ENCODE results near the gene TMUB2. TPM values are rescaled to one million over a fixed set of nuclear protein-coding genes. Genes with fewer than 3 reads are reported as not detected.

Gene TMUB2
- polyA plus RNA-seq, 1 donor from 2014 or later, result 59.9 TPM

- no peak overlapping the region for H3K9ac ChIP-seq (ENCODE audit: low read length)
- H4K20me1 ChIP-seq (ENCODE audit: insufficient read depth), result no peaks in the 10 kb centered on the region
- H2AFZ ChIP-seq (ENCODE audit: low read depth, low read length), result no peak overlapping the region
- H3K4me3 ChIP-seq (ENCODE audit: low read length), result no peak overlapping the region
- H3K79me2 ChIP-seq (replicated peaks; ENCODE audit: insufficient read depth, low read length), result no peaks in the 10 kb centered on the region
- no peaks in the 10 kb centered on the region for H3K36me3 ChIP-seq (ENCODE audit: insufficient read depth, low read length)
- TF ChIP-seq EP300 (conservative IDR thresholded peaks at IDR 0.05; ENCODE audit: poor library complexity, severe bottlenecking), result no peak
- TF ChIP-seq, protein P1, sequence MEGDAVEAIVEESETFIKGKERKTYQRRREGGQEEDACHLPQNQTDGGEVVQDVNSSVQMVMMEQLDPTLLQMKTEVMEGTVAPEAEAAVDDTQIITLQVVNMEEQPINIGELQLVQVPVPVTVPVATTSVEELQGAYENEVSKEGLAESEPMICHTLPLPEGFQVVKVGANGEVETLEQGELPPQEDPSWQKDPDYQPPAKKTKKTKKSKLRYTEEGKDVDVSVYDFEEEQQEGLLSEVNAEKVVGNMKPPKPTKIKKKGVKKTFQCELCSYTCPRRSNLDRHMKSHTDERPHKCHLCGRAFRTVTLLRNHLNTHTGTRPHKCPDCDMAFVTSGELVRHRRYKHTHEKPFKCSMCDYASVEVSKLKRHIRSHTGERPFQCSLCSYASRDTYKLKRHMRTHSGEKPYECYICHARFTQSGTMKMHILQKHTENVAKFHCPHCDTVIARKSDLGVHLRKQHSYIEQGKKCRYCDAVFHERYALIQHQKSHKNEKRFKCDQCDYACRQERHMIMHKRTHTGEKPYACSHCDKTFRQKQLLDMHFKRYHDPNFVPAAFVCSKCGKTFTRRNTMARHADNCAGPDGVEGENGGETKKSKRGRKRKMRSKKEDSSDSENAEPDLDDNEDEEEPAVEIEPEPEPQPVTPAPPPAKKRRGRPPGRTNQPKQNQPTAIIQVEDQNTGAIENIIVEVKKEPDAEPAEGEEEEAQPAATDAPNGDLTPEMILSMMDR (IDR thresholded peaks at IDR 0.05; ENCODE audit: poor library complexity, severe bottlenecking), result no peak
- no peak for TF ChIP-seq MXI1 (conservative IDR thresholded peaks at IDR 0.05; ENCODE audit: poor library complexity, severe bottlenecking)
- no peak for TF ChIP-seq SMC3 (conservative IDR thresholded peaks at IDR 0.05; ENCODE audit: poor library complexity)
- TF ChIP-seq EZH2 (IDR thresholded peaks at IDR 0.05; ENCODE audit: borderline replicate concordance, insufficient read depth, low read length, poor library complexity, severe bottlenecking), result no peak
- TF ChIP-seq RAD21 (conservative IDR thresholded peaks at IDR 0.05), result no peak
- TF ChIP-seq TAF1 (IDR thresholded peaks at IDR 0.05; ENCODE audit: low read depth), result no peak
- no peak for TF ChIP-seq POLR2AphosphoS5 (IDR thresholded peaks at IDR 0.05)
- no peak for TF ChIP-seq REST (IDR thresholded peaks at IDR 0.05; ENCODE audit: borderline replicate concordance)
- no peak overlapping the region for H3K4me2 ChIP-seq (ENCODE audit: low read length)
- no peak overlapping the region for H3K27ac ChIP-seq (ENCODE audit: low read length)
- H3K9me2 ChIP-seq (ENCODE audit: insufficient read depth, low read length), result no peaks in the 10 kb centered on the region
- no peaks in the 10 kb centered on the region for H3K27me3 ChIP-seq (ENCODE audit: insufficient read depth, low read depth, low read length)
- no peaks in the 10 kb centered on the region for H3K9me3 ChIP-seq (ENCODE audit: low read length)
- H3F3A ChIP-seq (ENCODE audit: insufficient read depth, low read length, poor library complexity, severe bottlenecking), result no peaks in the 10 kb centered on the region
Observed at GRCh38 chr17:44176257-44176656, 10.5 kb upstream of the TMUB2 start.

GRCh38 chr17:44176671-44177501 lies 9.9 kb upstream of the TMUB2 start:
- TF ChIP-seq MXI1 (conservative IDR thresholded peaks at IDR 0.05; ENCODE audit: poor library complexity, severe bottlenecking), result no peak
- no peak for TF ChIP-seq TAF1 (IDR thresholded peaks at IDR 0.05; ENCODE audit: low read depth)
- no peak for TF ChIP-seq POLR2AphosphoS5 (IDR thresholded peaks at IDR 0.05)
- TF ChIP-seq RAD21 (conservative IDR thresholded peaks at IDR 0.05), result no peak
- no peak for TF ChIP-seq REST (IDR thresholded peaks at IDR 0.05; ENCODE audit: borderline replicate concordance)
- TF ChIP-seq SMC3 (conservative IDR thresholded peaks at IDR 0.05; ENCODE audit: poor library complexity), result no peak
- TF ChIP-seq EP300 (conservative IDR thresholded peaks at IDR 0.05; ENCODE audit: poor library complexity, severe bottlenecking), result no peak
- no peak for TF ChIP-seq EZH2 (IDR thresholded peaks at IDR 0.05; ENCODE audit: borderline replicate concordance, insufficient read depth, low read length, poor library complexity, severe bottlenecking)
- TF ChIP-seq, protein P1 (IDR thresholded peaks at IDR 0.05; ENCODE audit: poor library complexity, severe bottlenecking), result no peak
- Histone ChIP-seq H3F3A (ENCODE audit: insufficient read depth, low read length, poor library complexity, severe bottlenecking) (no peaks in the 10 kb centered on the region), H3K27ac (ENCODE audit: low read length) (no peak overlapping the region), H3K9me3 (ENCODE audit: low read length) (no peaks in the 10 kb centered on the region), H2AFZ (ENCODE audit: low read depth, low read length) (no peak overlapping the region), H3K27me3 (ENCODE audit: insufficient read depth, low read depth, low read length) (no peaks in the 10 kb centered on the region), H3K9ac (ENCODE audit: low read length) (no peak overlapping the region), H3K4me2 (ENCODE audit: low read length) (no peak overlapping the region), H3K36me3 (ENCODE audit: insufficient read depth, low read length) (no peaks in the 10 kb centered on the region), H3K79me2 (replicated peaks; ENCODE audit: insufficient read depth, low read length) (no peaks in the 10 kb centered on the region), H4K20me1 (ENCODE audit: insufficient read depth) (no peaks in the 10 kb centered on the region), H3K9me2 (ENCODE audit: insufficient read depth, low read length) (no peaks in the 10 kb centered on the region), H3K4me3 (ENCODE audit: low read length) (no peak overlapping the region)
